ENCODE measurements around the gene EMP2.

EMP2 gene

GRCh38 chr16:10490141-10490540 lies 90.3 kb downstream of the EMP2 start:
- no peak for DNase-seq (ENCODE audit: low read depth)

DNA sequence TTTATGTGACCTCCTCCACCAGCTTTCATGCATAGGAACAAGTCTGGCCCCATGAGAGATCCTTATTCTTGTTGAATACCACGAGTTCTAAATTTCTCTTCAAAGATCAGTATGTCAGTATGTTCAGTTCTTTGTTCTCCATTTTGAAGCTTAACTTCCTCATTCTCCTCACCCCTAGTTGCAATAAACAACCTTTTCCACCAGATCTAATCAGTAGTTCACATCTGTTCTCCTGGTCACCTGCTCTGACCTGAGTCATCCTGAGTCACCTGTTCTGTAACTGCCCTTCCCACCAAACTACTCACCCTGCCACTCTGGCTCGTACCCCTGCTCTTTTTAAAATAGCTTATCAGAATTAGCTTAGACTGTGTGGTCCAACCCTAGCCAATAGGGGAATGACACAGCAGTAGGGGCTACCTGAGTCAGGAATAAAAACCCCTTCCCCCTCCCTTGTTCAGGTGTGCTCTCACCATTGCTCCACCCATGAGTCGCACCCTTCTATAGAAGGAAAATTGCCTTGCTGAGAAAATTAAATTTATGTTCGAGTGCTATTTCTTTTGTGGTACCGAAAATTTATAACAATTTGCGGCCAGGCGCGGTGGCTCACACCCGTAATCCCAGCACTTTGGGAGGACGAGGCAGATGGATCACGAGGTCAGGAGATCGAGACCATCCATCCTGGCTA lies 94.6 kb downstream of the EMP2 start:
- no peak for DNase-seq (ENCODE audit: low read depth)

DNA sequence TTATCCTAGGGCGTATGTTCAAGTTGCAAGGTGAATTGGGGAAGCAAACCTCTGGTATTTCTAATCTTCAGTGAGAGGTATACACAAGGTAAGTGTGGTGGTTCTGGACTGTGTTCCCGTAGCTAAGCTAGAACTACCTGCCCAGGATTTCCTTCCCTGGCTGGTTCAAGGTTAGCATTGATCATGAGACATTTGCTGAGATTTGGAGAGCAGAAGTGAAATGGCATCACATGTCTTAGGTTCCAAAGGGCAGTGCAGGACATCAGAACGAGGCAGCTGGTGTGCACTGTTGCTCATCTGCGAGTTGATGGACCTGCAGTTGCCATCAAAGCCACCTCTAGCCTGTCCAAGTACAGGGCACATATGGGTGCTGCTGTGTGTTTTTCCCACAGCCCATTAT lies 95.2 kb downstream of the EMP2 start:
- DNase-seq (ENCODE audit: low read depth): no peak

DNA sequence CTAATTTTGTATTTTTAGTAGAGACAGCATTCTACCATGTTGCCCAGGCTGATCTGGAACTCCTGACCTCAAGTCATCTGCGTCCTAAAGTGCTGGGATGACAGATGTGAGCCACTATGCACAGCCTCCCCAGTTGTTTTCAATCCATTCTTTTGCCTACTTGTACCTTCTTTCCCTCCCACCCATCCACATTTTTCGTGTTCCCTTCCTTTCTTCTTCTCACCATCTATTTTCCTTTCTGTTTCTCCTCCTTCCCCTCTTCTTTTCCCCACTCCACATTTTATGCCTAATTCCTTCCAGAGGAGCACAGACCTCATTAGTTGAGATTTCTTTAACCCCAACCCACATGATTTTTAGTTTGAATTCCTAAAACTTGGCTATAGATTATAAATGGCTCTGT lies 100.2 kb downstream of the EMP2 start:
- DNase-seq (ENCODE audit: low read depth): no peak

Data from ELR (cell line).